ENCODE results near the gene KIF26B.

KIF26B gene

DNA sequence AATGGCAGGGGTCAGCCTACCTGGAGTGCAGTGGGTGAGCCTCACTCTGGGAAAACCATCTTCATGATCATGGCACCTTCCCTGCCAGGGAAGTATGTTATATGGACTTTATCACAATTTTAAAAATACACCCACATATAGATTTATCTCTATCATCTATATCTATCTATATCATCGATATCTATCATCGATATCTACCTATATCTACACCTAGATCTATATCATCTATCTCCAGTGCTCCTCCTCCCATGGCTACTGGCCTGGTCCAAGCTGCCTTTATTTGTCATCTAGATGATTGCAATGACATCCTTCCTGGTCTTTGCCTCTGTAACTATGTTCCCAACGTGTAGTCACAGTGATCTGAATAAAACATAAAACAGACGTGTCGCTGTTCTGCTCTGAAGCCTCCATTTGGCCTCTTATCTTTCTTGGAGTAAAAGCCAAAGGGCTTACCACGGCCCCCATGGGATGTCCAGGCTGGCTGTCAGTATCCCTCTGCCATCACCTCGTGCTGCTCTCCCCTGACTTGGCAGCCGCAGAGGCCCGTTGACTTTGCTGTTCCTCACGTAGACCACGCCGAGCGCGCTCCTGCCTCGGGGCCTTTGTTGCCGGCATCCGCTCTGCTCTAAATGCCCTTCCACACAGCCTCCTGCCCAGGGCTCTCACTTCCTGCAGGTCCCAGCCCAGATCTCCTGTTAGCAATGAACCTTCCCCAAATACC, 20.6 kb upstream of the KIF26B start:
- DNase-seq: no peak

DNA sequence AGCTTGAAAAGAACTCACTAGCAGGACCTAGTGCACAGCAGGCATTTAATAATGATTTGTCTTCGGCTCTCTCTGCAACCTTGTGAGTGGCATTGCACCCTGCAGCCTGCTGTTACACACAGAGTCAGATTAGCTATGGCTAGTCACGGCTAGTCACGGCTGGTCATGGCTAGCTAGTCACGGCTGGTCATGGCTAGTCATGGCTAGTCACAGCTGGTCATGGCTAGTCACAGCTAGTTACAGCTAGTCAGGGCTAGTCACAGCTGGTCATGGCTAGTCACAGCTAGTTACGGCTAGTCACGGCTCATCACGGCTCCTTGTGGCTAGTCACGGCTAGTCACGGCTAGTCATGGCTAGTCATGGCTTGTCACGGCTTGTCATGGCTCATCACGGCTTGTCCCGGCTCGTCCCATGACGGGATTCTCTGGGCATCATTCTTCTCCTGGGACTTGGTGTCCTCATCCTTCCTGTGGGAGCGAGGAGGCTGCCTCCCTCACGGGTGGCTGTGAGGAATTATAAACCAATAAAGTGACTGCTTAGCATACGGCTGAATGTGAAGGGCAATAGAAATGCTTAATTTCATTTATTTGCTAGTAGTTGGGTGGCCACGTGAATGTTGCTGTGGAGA, 12.5 kb upstream of the KIF26B start:
- no peak for DNase-seq

DNA sequence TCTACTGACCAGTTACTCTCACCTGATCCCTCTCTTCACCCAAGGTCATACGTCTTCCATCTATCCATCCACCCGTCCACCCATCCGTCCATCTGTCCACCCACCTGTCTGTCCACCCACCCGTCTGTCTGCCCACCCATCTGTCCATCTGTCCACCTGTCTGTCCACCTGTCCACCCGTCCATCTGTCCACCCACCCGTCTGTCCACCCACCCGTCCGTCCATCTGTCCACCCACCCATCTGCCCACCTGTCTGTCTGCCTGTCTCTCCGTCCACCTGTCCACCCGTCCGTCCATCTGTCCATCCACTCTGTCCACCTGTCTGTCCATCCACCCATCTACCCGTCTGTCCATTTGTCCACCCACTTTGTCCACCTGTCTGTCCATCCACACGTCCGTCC, 11.8 kb upstream of the KIF26B start:
- DNase-seq: no peak

DNA sequence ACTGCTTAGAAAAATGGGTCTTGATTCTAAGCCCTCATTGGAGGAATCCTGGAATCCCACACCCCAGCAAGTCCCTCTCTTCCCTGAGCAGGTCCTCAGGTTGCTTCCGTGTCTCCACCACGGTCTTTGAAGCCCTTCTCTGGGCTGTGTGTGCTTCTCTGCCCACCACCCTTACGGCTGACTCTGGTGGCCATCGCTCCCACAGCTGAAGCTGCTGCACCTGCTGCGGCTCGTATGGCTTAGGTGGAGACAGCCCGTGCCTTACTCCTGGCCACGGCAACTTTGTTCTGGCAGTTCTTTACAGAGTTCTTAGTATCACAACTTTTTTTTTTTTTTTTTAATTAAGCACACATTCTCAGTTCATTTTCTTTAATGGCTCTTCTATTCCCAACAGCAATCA, 10.9 kb upstream of the KIF26B start:
- DNase-seq: peak; percentile 18

DNA sequence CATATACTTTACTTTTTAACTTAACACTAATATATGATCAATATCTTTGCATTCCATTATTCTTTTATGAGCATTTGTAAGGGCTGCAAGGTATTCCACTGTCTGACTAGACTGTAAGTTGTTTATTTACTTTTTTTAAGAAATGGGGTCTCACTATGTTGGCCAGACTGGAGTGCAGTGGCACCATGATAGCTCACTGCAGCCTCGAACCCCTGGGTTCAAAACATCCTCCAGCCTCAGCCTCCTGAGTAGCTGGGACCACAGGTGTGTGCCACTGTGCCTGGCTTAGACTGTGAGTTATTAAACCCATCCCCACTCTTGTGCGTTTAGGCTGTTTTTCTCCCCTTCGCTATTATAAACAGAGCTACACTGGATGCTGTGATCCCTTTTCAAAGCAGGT, 6.7 kb upstream of the KIF26B start:
- no peak for DNase-seq

DNA sequence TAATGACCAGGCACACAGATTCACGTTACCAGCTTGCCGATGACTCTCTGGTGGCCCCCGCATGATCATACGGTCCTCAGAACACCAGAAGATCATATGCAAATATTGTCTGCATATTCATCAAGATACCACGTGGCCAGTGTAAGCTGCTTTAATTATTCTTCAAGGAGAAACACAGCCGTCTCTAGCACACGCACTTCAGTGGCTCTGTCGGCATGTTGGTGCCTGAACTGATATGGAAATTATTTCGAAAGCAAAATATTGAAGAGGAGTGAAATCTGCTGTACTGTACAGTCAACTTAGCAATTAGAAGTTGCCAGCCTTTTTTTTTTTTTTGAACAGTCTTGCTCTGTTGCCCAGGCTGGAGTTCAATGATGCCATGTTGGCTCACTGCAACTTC, 5.9 kb upstream of the KIF26B start:
- DNase-seq: no peak

DNA sequence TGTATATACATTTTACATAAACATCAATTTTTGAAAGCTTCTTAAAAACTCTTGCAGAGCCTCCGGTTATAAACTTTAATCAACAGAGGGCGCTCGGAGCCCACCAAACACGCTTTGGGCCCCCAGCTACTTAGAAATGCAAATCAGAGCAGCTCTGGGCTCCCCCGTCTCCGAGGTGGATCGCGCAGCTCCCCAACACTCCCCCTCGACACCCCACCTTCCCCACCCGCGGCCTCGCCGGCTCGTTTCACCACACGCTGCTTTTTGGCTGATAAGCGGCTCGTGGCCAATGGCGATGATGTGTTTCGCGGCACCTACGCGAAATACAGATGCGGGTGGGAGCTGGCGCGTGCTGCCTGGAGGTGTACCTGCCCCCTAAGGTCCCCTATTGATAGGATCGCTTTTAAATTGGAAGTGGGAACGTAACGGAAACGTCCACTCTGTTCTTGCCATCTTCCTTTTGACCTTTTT, 1.7 kb upstream of the KIF26B start:
- DNase-seq: peak; percentile 77

DNA sequence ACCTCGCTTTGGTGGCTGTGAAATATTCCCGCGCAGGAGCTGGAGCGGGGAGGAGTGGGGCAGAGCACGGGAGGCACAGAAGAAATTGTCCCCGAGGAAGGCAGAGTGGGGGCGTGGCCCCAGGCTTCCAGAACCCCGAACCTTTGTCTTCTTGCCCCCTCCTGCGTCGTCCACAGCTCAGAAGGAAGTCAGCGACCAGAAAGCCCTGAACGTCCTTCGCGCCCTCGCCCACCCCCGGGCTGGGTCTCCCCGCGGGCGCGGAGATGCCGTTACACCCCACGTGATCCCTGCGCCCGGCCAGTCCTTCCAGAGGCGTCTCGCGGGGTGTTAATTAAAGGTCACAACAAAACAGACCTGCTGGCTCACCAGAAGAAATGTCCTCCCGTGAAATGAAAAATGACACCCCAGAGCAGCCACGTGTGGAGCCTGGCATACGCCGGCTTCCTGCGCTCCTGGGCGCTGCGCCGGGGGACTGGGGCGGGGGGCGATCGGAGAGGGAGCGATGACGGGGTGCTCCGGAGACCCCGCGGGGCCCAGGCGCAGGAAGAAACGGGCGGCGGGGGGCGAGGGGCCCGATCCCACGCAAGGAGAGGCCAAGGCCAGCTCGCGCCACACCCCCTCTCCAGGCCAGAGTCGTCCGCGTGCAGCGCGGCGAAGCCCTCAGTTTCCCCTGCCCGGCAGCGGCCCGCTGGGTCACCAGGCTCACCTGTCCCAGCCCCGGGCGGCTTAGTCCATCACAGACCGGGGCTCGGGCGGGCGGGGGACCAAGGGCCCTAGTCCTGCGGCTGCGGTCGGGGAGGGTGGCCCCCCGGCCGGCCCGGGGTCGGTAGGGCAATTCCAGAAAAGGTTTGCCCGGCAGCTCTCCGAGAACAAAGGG, 995 bp upstream of the KIF26B start:
- peak; percentile 64 for DNase-seq

DNA sequence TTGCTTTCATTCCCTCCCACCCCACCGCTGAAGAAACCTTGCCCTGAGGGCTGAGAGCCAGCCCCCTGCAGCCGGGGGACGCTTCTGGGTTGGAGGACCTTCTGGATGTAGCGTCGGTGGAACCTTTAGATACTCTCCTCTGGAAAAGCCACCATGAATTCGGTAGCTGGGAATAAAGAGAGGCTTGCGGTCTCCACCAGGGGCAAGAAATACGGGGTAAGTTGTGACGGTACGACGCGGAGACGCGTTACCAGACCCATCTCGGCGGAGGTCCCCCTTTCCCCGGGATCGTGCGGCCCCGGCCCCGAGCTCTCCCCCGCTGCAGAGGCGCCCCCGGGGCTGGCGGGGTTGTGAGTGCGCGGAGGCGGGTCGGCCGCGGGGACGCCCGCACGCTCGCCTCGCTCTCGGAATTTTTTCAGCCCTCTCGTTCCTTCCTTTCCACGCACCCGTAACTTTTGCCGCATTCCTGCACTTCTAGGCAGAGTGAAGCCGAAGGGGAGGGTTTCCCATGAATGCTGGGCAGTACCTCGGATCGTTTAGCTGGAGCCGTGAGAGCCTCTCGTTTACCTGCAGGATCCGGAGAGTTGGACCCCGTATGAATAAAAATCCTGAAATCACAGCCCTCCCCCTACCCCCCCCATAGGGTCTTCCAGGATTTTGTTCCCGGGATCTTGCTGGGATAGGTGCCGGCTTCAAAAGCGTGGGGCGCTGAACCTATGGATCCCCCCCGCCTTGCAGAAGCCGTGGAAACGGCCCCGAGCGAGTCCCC, 671 bp downstream of the KIF26B start:
- peak; percentile 56 for DNase-seq

DNA sequence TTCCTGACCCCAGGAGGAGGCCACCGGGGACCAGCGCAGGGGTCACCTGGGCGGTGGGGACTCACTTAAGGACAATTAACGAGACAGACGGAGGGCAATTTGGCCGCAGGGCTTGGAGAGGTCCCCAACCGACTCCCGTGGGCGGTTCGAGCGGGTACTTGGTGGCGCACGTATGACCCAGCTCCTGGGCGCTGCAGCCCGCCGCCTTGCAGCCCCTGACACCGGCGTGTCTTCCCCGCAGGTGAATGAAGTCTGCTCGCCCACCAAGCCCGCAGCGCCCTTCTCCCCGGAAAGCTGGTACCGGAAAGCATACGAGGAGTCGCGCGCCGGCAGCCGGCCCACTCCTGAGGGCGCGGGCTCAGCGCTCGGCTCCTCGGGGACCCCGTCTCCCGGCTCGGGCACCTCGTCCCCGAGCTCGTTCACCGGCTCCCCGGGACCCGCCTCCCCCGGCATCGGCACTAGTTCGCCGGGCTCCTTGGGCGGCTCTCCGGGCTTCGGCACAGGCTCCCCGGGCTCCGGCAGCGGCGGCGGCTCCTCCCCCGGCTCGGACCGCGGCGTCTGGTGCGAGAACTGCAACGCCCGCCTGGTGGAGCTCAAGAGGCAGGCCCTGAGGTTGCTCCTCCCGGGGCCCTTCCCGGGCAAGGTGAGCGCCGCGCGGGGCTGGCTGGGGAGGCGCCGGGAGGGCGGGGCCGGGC, 1.4 kb downstream of the KIF26B start:
- peak; percentile 90 for DNase-seq

DNA sequence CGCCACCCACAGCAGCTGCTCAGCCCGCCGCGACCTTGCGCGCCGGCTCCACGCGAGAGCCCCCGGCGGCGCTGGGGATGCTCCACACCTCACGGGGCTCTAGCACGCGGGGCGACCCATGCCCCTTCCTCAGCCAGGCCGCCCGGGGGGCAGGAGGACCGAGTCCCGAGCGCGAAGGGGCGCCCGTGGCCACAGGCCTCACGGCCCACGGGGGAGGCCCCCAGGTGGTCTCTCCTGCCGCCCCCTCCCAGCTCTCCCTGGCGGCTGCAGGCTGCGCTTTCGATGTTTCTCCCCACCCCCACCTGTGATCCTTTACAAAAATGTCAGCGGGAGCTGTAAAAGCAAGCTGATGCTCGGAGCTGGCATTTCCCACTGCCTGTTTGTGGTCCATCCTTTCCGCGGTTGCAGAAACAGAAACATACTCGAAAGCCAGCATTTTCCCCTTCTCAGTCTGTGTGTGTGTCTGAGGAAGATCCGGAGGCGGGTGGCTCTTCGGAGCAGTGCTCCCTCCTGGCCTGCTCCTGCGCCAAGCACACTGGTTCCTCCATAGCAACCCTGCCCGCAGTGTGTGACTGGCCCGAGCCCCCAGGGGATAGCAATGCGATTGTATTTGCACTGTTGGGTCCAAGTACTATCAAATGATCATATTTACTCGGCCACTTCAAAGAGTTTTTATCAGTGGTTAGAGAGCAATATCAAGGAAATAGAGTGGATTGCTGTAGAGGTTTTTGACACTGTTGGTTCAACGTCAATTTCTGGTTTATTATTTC, 2.1 kb downstream of the KIF26B start:
- peak; percentile 52 for DNase-seq

DNA sequence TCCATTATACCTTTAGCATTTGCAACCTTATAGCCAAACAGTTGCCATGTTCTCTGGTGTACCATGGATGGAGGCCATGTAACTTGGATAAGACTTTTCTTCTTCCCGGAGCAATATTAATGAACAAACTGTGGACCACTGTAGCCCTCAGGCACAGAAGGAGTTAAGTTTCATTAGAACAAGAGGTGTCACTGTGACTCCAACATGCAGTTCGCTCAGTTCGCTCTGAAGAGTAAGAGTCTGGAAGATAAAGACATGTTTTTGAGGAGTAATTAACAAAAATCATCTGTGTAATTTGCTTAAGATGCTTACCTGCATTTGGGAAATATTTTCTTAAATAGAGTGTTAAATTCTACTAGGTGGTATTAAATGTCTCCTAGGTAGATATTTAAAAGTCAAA, 4.1 kb downstream of the KIF26B start:
- DNase-seq: no peak

DNA sequence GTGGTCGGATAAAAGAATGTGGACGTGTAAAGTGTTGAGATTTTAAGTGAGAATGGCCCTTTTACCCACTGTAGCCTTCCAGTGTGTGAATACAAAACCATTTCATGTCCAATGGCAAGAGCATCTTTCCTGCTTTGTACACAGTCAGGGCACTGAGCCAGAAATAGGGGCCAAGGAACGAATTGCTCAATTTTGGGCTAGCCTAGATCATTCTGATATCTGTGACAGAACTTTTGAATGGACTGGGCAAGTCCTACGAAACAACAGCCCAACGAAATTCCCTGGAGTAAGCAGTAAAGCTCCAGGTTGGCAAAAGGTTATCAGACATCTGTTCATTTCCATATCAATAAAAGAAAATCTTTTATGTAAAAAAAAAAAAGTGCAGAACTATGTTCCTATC, 5.5 kb downstream of the KIF26B start:
- DNase-seq: no peak

DNA sequence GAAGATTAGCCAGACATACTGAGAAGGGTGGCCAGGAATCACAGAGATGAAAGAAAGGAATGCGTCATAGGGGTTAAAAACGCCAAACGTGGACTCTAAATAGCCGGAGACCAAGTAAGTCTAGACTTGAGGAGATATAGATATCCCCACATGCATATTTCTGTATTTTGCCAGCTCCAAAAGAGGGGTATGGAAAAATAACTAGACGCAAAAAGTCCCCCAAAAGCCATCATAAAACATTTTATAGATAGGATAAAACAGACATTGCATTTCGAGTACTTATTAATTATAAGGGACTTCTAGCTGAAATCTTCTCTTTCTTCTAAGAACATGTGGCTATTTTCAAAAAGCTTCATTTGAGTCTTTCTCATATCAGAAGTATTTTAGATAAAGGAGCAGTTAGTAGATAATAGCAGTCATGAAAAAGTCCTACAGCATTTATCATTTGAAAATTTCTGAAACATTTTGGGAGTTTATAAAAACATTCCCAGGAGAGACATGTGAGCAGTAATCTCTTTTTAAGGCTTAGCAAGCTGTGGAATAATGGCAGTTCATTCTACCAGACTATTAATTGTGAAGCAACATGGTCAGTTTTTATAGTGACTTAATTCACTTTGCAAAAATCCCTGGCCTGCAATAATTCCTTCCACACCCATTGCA, 6.1 kb downstream of the KIF26B start:
- DNase-seq: no peak

DNA sequence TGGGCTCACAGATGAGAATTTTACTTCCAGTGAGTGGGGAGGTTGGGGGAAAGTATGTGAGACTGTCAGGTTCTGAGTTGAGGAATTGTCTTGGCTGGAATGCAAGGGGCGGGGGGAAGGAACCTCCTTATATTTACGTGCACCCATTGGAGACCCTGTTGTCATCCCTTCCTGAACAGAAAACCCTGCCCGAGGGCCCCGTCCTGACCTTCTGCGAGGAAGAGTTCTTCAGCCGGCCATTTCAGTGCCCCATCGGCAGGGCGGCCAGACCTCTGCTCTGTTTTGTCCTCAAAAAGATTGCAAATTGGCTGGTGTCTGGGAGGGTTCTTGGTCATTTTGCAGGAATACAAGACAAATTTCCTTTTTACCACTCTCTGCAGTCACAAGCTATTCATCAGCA, 7.1 kb downstream of the KIF26B start:
- DNase-seq: no peak

DNA sequence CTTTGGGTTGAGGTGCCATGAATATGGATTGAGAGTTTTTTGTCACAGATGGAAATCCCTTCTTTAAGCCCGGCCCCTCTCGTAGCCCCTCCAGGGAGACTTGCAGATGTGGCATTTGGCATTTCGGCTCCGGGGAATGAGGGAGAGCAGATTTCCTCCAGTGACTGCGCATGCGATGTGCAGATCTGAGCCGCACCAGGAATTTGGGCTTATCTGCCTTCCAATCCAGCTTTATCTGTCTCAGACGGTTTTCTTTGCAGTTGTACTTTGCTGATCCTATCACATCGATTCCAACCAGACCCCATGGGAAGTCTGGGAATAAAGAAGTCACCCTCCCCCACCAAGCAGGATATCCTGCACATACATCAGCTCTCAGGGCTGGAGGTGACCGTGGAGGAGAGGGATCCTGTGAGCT, 11.7 kb downstream of the KIF26B start:
- no peak for DNase-seq

DNA sequence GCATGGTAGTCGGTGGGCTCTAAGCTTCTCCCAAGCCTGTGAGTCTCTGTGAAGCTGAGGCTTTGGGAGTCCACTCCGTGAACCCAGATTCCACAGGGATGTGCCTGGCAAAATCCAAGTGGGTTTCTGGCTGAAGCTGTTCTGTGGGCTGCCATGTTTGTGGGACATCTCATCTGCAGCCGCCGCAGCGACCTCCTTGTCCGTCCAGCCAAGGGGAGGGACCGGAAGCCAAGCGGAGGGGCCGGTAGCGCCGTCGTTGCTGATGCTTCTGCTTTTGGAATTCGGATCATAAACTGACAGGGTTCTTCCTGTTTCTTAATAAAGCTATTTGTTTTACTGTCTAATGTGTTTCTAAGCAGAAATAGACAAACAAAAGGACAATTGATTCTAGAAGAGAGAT, 13.3 kb downstream of the KIF26B start:
- no peak for DNase-seq

DNA sequence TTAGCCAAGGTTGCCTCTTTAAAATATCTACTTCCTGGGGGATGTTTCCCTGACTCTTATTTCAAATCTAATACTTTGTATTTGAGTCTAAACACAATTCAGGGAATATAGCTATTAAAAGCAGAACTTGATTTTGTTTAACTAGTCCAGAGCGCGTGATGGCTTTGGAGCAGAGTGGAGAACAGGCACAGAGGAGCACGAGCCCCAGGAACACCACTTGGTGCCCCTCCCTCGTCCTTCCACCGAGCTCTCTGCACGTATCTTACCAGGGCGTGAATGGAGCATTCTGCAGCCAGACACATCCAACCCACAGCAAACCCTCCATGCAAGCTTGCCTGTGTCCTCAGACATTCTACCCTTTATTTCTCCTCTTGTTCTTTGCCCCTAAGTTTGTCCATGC, 14.1 kb downstream of the KIF26B start:
- DNase-seq: no peak

DNA sequence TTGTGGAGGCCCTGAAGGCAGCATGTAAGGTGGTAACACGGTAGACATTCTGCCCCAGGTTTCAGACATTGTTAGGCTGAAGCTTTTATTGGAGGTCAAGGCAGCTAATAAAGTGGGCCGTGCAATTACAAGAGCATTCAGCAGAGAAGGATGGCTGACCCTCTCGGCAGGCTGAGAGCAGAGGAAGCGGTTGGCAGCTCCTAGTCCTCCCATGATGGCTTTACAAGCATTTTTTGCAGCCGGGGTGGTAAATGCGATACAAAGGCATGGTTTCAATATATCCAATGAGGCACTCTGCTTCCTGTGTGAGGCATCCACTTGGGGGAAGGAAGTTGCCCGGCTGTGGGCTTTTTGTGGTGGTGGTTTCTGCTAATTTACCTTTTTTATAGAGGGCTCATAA, 14.6 kb downstream of the KIF26B start:
- DNase-seq: no peak

DNA sequence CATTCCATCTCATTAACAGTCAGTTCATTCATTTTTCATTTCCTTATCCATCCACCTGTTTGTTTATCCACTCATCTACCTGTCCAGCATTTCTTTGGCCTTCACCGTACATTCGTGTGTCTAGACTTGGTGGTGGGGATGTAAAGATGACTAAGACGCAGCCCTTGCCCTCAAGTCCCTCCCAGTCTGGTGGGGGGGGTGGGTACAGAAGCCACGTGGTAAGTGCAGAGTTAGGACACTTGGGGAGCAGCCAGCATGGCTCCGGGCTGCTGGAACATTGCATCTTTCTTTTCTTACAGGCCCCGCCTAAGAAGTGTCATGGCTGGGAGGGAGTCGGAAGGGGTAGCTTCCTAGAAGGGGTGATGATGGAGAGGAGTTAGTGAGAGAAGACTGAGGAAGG, 17.2 kb downstream of the KIF26B start:
- DNase-seq: no peak

DNA sequence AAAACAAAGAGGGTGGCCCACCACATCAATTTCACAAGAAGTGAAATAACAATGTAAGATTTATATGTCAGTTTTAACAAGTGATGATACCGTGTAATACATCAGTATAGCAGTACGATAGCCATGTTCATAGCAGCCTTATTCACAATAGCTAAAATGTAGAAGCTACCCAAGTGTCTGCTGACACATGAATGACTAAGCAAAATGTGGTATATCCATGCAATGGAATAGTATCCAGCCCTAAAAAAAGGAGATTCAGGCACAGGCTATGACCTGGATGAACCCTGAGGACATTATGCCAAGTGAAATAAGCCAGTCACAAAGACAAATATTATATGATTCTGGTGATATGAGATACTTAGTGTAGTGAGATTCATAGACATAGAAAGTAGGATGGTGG, 18.0 kb downstream of the KIF26B start:
- no peak for DNase-seq
